Activated naive CD8-positive, alpha-beta T cell (primary cell): ENCODE data around the gene GRM7.

Source experiments
- H3K27ac Mint-ChIP-seq: one replicate; pipeline ENCODE4 v1.8.0; 2021; ENCODE audit warnings: mixed read lengths
- H3K27me3 Mint-ChIP-seq: one replicate; pipeline ENCODE4 v1.8.0; 2021; ENCODE audit warnings: mixed read lengths
- H3K36me3 Mint-ChIP-seq: one replicate; pipeline ENCODE4 v1.8.0; 2021; ENCODE audit warnings: mixed read lengths
- H3K4me1 Mint-ChIP-seq: one replicate; pipeline ENCODE4 v1.8.0; 2021; ENCODE audit warnings: low read depth, mixed read lengths
- H3K4me3 Mint-ChIP-seq: one replicate; pipeline ENCODE4 v1.8.0; 2021; ENCODE audit warnings: mild to moderate bottlenecking, mixed read lengths
- H3K9me3 Mint-ChIP-seq: one replicate; pipeline ENCODE4 v1.8.0; 2021; ENCODE audit warnings: low read depth, mixed read lengths

GRM7 gene

GRCh38 chr3:7568526-7569184, 707.7 kb downstream of the GRM7 start:
- peaks cover 4% of the 10 kb centered on the region for H3K27me3 Mint-ChIP-seq
- H3K4me3 Mint-ChIP-seq, result no peak overlapping the region
- H3K4me1 Mint-ChIP-seq, result no peaks in the 10 kb centered on the region
- no peaks in the 10 kb centered on the region for H3K36me3 Mint-ChIP-seq
- H3K9me3 Mint-ChIP-seq, result no peaks in the 10 kb centered on the region
- H3K27ac Mint-ChIP-seq, result no peak overlapping the region

- no peaks in the 10 kb centered on the region for H3K36me3 Mint-ChIP-seq
- no peaks in the 10 kb centered on the region for H3K27me3 Mint-ChIP-seq
- H3K27ac Mint-ChIP-seq, result no peak overlapping the region
- no peak overlapping the region for H3K4me3 Mint-ChIP-seq
- H3K4me1 Mint-ChIP-seq, result no peaks in the 10 kb centered on the region
- no peaks in the 10 kb centered on the region for H3K9me3 Mint-ChIP-seq
Observed at GRCh38 chr3:7573330-7573729, 712.4 kb downstream of the GRM7 start.

GRCh38 chr3:7574435-7574834, 713.5 kb downstream of the GRM7 start:
- no peaks in the 10 kb centered on the region for H3K36me3 Mint-ChIP-seq

GRCh38 chr3:7576071-7576470, 715.2 kb downstream of the GRM7 start:
- Mint-ChIP-seq H3K9me3 (no peaks in the 10 kb centered on the region), H3K4me1 (no peaks in the 10 kb centered on the region), H3K27me3 (peaks cover 1% of the 10 kb centered on the region)

More at GRCh38 chr3:7574435-7574834, 713.5 kb downstream of the GRM7 start:
- no peaks in the 10 kb centered on the region for H3K4me1 Mint-ChIP-seq
- H3K27me3 Mint-ChIP-seq, result no peaks in the 10 kb centered on the region
- H3K27ac Mint-ChIP-seq, result no peak overlapping the region
- no peak overlapping the region for H3K4me3 Mint-ChIP-seq
- H3K9me3 Mint-ChIP-seq, result no peaks in the 10 kb centered on the region

GRCh38 chr3:7576506-7576905, 715.6 kb downstream of the GRM7 start:
- Mint-ChIP-seq H3K27ac (no peak overlapping the region), H3K36me3 (no peaks in the 10 kb centered on the region), H3K4me1 (no peaks in the 10 kb centered on the region), H3K9me3 (no peaks in the 10 kb centered on the region), H3K4me3 (no peak overlapping the region), H3K27me3 (peaks cover 2% of the 10 kb centered on the region)

More at GRCh38 chr3:7576071-7576470, 715.2 kb downstream of the GRM7 start:
- no peak overlapping the region for H3K27ac Mint-ChIP-seq
- no peak overlapping the region for H3K4me3 Mint-ChIP-seq
- no peaks in the 10 kb centered on the region for H3K36me3 Mint-ChIP-seq

GRCh38 chr3:7577513-7577912, 716.6 kb downstream of the GRM7 start:
- Mint-ChIP-seq H3K36me3 (no peaks in the 10 kb centered on the region), H3K4me3 (no peak overlapping the region), H3K27me3 (peaks cover 2% of the 10 kb centered on the region), H3K9me3 (no peaks in the 10 kb centered on the region), H3K27ac (no peak overlapping the region), H3K4me1 (no peaks in the 10 kb centered on the region)

- no peaks in the 10 kb centered on the region for H3K9me3 Mint-ChIP-seq
Observed at GRCh38 chr3:7581831-7582230, 720.9 kb downstream of the GRM7 start.

GRCh38 chr3:7585052-7585451, 724.1 kb downstream of the GRM7 start:
- Mint-ChIP-seq H3K36me3 (no peaks in the 10 kb centered on the region), H3K4me1 (no peaks in the 10 kb centered on the region), H3K27me3 (peaks cover 3% of the 10 kb centered on the region), H3K9me3 (no peaks in the 10 kb centered on the region), H3K4me3 (no peak overlapping the region), H3K27ac (no peak overlapping the region)

More at GRCh38 chr3:7581831-7582230, 720.9 kb downstream of the GRM7 start:
- Mint-ChIP-seq H3K27me3 (peaks cover 2% of the 10 kb centered on the region), H3K4me1 (no peaks in the 10 kb centered on the region), H3K27ac (no peak overlapping the region), H3K36me3 (no peaks in the 10 kb centered on the region), H3K4me3 (no peak overlapping the region)

- H3K27ac Mint-ChIP-seq, result no peak overlapping the region
- no peak overlapping the region for H3K4me3 Mint-ChIP-seq
- H3K4me1 Mint-ChIP-seq, result no peaks in the 10 kb centered on the region
Observed at GRCh38 chr3:7588236-7588635, 727.3 kb downstream of the GRM7 start.

GRCh38 chr3:7589526-7589925, 728.6 kb downstream of the GRM7 start:
- Mint-ChIP-seq H3K27ac (no peak overlapping the region), H3K9me3 (no peaks in the 10 kb centered on the region), H3K4me1 (no peaks in the 10 kb centered on the region), H3K4me3 (no peak overlapping the region), H3K36me3 (no peaks in the 10 kb centered on the region), H3K27me3 (peaks cover 5% of the 10 kb centered on the region)

More at GRCh38 chr3:7588236-7588635, 727.3 kb downstream of the GRM7 start:
- Mint-ChIP-seq H3K9me3 (no peaks in the 10 kb centered on the region), H3K36me3 (no peaks in the 10 kb centered on the region), H3K27me3 (peaks cover 5% of the 10 kb centered on the region)

GRCh38 chr3:7602297-7602696, 741.4 kb downstream of the GRM7 start:
- Mint-ChIP-seq H3K27ac (no peak overlapping the region), H3K4me3 (no peak overlapping the region), H3K4me1 (no peaks in the 10 kb centered on the region), H3K36me3 (no peaks in the 10 kb centered on the region), H3K9me3 (no peaks in the 10 kb centered on the region), H3K27me3 (no peaks in the 10 kb centered on the region)

GRCh38 chr3:7607083-7607482, 746.2 kb downstream of the GRM7 start:
- H3K4me3 Mint-ChIP-seq, result no peak overlapping the region
- no peaks in the 10 kb centered on the region for H3K4me1 Mint-ChIP-seq
- H3K36me3 Mint-ChIP-seq, result no peaks in the 10 kb centered on the region
- no peaks in the 10 kb centered on the region for H3K27me3 Mint-ChIP-seq
- no peaks in the 10 kb centered on the region for H3K9me3 Mint-ChIP-seq
- H3K27ac Mint-ChIP-seq, result no peak overlapping the region

GRCh38 chr3:7607676-7608075, 746.8 kb downstream of the GRM7 start:
- Mint-ChIP-seq H3K4me3 (no peak overlapping the region), H3K9me3 (no peaks in the 10 kb centered on the region), H3K36me3 (no peaks in the 10 kb centered on the region), H3K27ac (no peak overlapping the region), H3K4me1 (no peaks in the 10 kb centered on the region), H3K27me3 (no peaks in the 10 kb centered on the region)

GRCh38 chr3:7610634-7611033, 749.7 kb downstream of the GRM7 start:
- no peaks in the 10 kb centered on the region for H3K27me3 Mint-ChIP-seq
- no peaks in the 10 kb centered on the region for H3K4me1 Mint-ChIP-seq
- no peak overlapping the region for H3K4me3 Mint-ChIP-seq

GRCh38 chr3:7615043-7615442, 754.1 kb downstream of the GRM7 start:
- Mint-ChIP-seq H3K27ac (no peak overlapping the region), H3K9me3 (no peaks in the 10 kb centered on the region), H3K36me3 (no peaks in the 10 kb centered on the region), H3K27me3 (no peaks in the 10 kb centered on the region), H3K4me1 (no peaks in the 10 kb centered on the region), H3K4me3 (no peak overlapping the region)

More at GRCh38 chr3:7610634-7611033, 749.7 kb downstream of the GRM7 start:
- no peak overlapping the region for H3K27ac Mint-ChIP-seq
- no peaks in the 10 kb centered on the region for H3K36me3 Mint-ChIP-seq
- no peaks in the 10 kb centered on the region for H3K9me3 Mint-ChIP-seq

GRCh38 chr3:7618606-7619005, 757.7 kb downstream of the GRM7 start:
- Mint-ChIP-seq H3K9me3 (no peaks in the 10 kb centered on the region), H3K27ac (no peak overlapping the region), H3K4me1 (no peaks in the 10 kb centered on the region), H3K36me3 (no peaks in the 10 kb centered on the region), H3K4me3 (no peak overlapping the region), H3K27me3 (no peaks in the 10 kb centered on the region)
